Adrenal gland (tissue), 12 donors: ENCODE results near the gene TWF1. TPM values are rescaled to one million over a fixed set of nuclear protein-coding genes. Genes with fewer than 3 reads are reported as not detected.

ENCODE experiments used
- DNase-seq, 7 donors: peaks; one replicate each; pipeline ENCODE4 v3.0.0-alpha.2; 2019 to 2020
- H3K27ac ChIP-seq, 5 donors: fragments of 200-600 bp; sonication (generic) in 4 of 5; 1 replicate in 3 of 5; 2 replicates in 2 of 5; pipeline versions ENCODE4 v1.5.1 to v1.8.0; 2016 to 2020; ENCODE audit warnings: mild to moderate bottlenecking in 1 of 5
- H3K27me3 ChIP-seq: fragments of 200-600 bp; 2 replicates; pipeline ENCODE4 v1.8.0; 2021
- H3K36me3 ChIP-seq, 2 donors: fragments of 200-600 bp; replicated peaks in 1 of 2; 1 replicate in 1 of 2; 2 replicates in 1 of 2; pipeline versions ENCODE4 v1.5.1 to v1.8.0; 2018 to 2022
- H3K4me1 ChIP-seq, 2 donors: fragments of 200-600 bp; replicated peaks in 1 of 2; 1 replicate in 1 of 2; 2 replicates in 1 of 2; pipeline versions ENCODE4 v1.5.1 to v1.8.0; 2018 to 2021
- H3K4me3 ChIP-seq, 4 donors: fragments of 200-600 bp; sonication (generic) in 3 of 4; one replicate each; pipeline ENCODE4 v1.5.1; 2016 to 2018
- H3K9me3 ChIP-seq, 3 donors: fragments of 200-600 bp; sonication (generic) in 1 of 3; replicated peaks in 1 of 3; 1 replicate in 2 of 3; 2 replicates in 1 of 3; pipeline versions ENCODE4 v1.5.1 to v1.8.0; 2016 to 2021
- CTCF ChIP-seq, 6 experiments: fragments of 450-650 bp in 4 of 6; fragments of 200-600 bp in 2 of 6; sonication (generic) in 1 of 6; IDR thresholded peaks; 1 replicate in 5 of 6; 2 replicates in 1 of 6; pipeline versions ENCODE4 v1.5.1 to v1.8.0; 2016 to 2021; ENCODE audit warnings: antibody characterized with exemption in 6 of 6, mild to moderate bottlenecking in 2 of 6, moderate library complexity in 1 of 6
- POLR2A ChIP-seq, 2 donors: fragments of 450-650 bp; IDR thresholded peaks; one replicate each; pipeline ENCODE4 v1.6.1; 2017; ENCODE audit warnings: antibody characterized with exemption in 2 of 2, mild to moderate bottlenecking in 2 of 2, moderate library complexity in 1 of 2
- WGBS, 4 donors: extraction: QIAGEN DNeasy Blood & Tissue Kit in 2 of 4; methylation state at CpG; one replicate each; pipeline versions ENCODE4 v1.1.5 to v1.1.7; 2013 to 2017; 5-methylcytosine and 5-hydroxymethylcytosine counted together
- intact Hi-C, 2 donors: fragments of 100-400 bp; cut with DNase I; formaldehyde crosslinking; loops; one replicate each; pipeline versions ENCODE4 v1.14.1 to v1.15.0; 2022 to 2023
- polyA plus RNA-seq, 3 donors: library from polyadenylated mRNA; stranded (reverse); fragments of 200-250 nt in 2 of 3; fragments of 350-450 nt in 1 of 3; fragmentation: Illumina TruSeq in 1 of 3; extraction: RNeasy Lipid Tissue Mini Kit (QIAGEN cat#74804) in 1 of 3; gene quantifications; one replicate each; pipeline ENCODE4 v1.2.3, GENCODE V29; 2013 to 2014
- total RNA-seq, 9 donors: library from RNA; depleted of rRNA in 4 of 9; stranded (reverse); fragments of >200 nt in 4 of 9; fragments of 120-200 nt in 1 of 9; fragmentation: NEBNext Ultra II Directional in 1 of 9; extraction: Animal tissue kit (Norgen Biotek cat#: 25700) in 1 of 9; gene quantifications; one replicate each; pipeline versions ENCODE4 v1.1.0 to v1.2.4, GENCODE V29; 2013 to 2023
- donor health status: healthy with polysubstance abuse.
- donor health status: Bipolar disorder and iron deficiency.
- donor health status: DM: yes; HTN: yes; CAD: no.
- donor health status: DM: no; HTN: no; CAD: no.
- donor health status: DM: no; HTN: no; CAD: no.
- donor health status: DM: yes; HTN: yes; CAD: no.

The TWF1 gene
- total and polyA plus RNA-seq, 12 donors, result 38.0 to 116 (median 83.8) TPM

GRCh38 chr12:43836475-43836989, 30.4 kb upstream of the TWF1 start:
- Histone ChIP-seq H3K4me1 (peaks cover 5 to 14% of the 10 kb centered on the region in 2 donors), H3K4me3 (peak overlapping the region in 3 of 4 donors; percentile 54 to 95 (median 58)), H3K27me3 (no peaks in the 10 kb centered on the region), H3K9me3 (no peaks in the 10 kb centered on the region), H3K27ac (peak overlapping the region; percentile 75 to 100 (median 91)), H3K36me3 (no peaks in the 10 kb centered on the region)
- DNase-seq, result peak in 4 of 7 donors; percentile 8 to 23 (median 18)
- TF ChIP-seq POLR2A (IDR thresholded peaks at IDR 0.05) (no peak), CTCF (IDR thresholded peaks at IDR 0.05) (no peak)
- intact Hi-C loops, result no loop called here
- WGBS, 4 donors, result 0 to 1% (median 1%) methylated on average over 8 of the region's 8 CpGs

GRCh38 chr12:43835656-43836474, 29.7 kb upstream of the TWF1 start, which contains the start of gene TMEM117:
TSS of gene TMEM117 (plus strand) at chr12:43836081.
- WGBS, 4 donors, result 0% methylated on average over 3 to 103 of the region's 103 CpGs
- H3K36me3 ChIP-seq, result no peaks in the 10 kb centered on the region
- intact Hi-C loops, result no loop called here

GRCh38 chr12:43835264-43835655, 29.1 kb upstream of the TWF1 start:
- 43 to 93% (median 47%) methylated on average over 3 to 6 of the region's 6 CpGs for WGBS, 4 donors
- TF ChIP-seq CTCF (IDR thresholded peaks at IDR 0.05) (no peak), POLR2A (IDR thresholded peaks at IDR 0.05) (no peak)
- Histone ChIP-seq H3K4me1 (peaks cover 5 to 14% of the 10 kb centered on the region in 2 donors), H3K36me3 (no peaks in the 10 kb centered on the region), H3K4me3 (peak overlapping the region; percentile 54 to 95 (median 58)), H3K27ac (peak overlapping the region in 4 of 5 donors; percentile 75 to 100 (median 94)), H3K27me3 (no peaks in the 10 kb centered on the region), H3K9me3 (no peaks in the 10 kb centered on the region)
- intact Hi-C loops, result no loop called here
- peak in 1 of 7 donors; percentile 52 for DNase-seq

More at GRCh38 chr12:43835656-43836474, 29.7 kb upstream of the TWF1 start, which contains the start of gene TMEM117:
- TF ChIP-seq CTCF (IDR thresholded peaks at IDR 0.05), result no peak
- peak; percentile 60 to 81 for TF ChIP-seq POLR2A (IDR thresholded peaks at IDR 0.05)
- peak; percentile 60 to 80 (median 72) for DNase-seq
- Histone ChIP-seq H3K4me1 (peaks cover 5 to 14% of the 10 kb centered on the region in 2 donors), H3K4me3 (peak within 1 kb of the TSS; percentile 54 to 95 (median 58)), H3K9me3 (no peaks in the 10 kb centered on the region), H3K27me3 (no peaks in the 10 kb centered on the region), H3K27ac (peak within 1 kb of the TSS; percentile 75 to 100 (median 91))

GRCh38 chr12:43832463-43833168, 26.5 kb upstream of the TWF1 start:
- no peak for TF ChIP-seq POLR2A (IDR thresholded peaks at IDR 0.05)
- no peak for TF ChIP-seq CTCF (IDR thresholded peaks at IDR 0.05)
- Histone ChIP-seq H3K4me3 (no peak overlapping the region), H3K36me3 (no peaks in the 10 kb centered on the region), H3K4me1 (peaks cover 5 to 14% of the 10 kb centered on the region in 2 donors), H3K27ac (no peak overlapping the region), H3K9me3 (no peaks in the 10 kb centered on the region), H3K27me3 (no peaks in the 10 kb centered on the region)
- intact Hi-C loops, result no loop called here
- DNase-seq, result no peak
- 65 to 83% (median 69%) methylated on average over 4 of the region's 4 CpGs for WGBS, 4 donors
